ENCODE data around the gene COL26A1. TPM values are rescaled to one million over a fixed set of nuclear protein-coding genes. Genes with fewer than 3 reads are reported as not detected.

COL26A1 gene
- total RNA-seq, 1 experiment from 2014 or later, result 42.6 TPM

DNA sequence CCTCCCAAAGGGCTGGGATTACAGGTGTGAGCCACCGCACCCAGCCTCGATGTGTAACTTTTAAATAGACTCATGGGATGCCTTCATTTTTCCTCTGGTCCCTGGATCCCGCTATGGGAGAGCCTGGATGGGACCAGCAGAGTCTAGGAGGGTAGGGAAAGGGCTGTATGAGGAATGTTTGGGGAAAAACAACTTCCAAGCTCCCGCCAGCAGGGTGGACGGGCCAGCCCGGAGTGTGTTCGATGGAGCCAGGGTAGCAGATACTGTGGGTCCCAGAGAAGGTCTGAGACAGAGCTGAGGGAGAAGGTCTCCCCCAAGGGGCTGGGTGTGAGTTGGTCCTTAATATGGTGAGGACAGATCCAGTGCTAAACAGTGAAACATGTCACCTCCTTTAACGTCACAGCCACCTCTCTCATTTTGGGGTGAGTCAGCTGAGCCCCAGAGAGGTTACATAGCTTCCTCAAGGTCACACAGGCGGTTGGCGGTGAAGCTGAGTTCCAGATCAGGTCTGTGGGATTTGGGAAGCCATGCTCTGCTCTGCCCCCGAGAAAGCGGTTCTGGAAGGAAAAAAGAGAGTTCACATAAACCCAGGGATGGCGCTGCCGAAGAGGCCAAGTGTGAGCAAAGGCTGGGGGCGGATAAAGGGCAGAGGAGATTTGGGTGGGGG is 200.0 kb downstream of the COL26A1 start:
- Histone ChIP-seq H3K4me2 (ENCODE audit: insufficient read depth, insufficient read length, low read length) (no peak overlapping the region), H3K56ac (ENCODE audit: insufficient read length, low read depth, low read length) (no peak overlapping the region), H2BK20ac (ENCODE audit: low read depth, low read length, poor library complexity, severe bottlenecking) (no peak overlapping the region), H3K79me1 (ENCODE audit: insufficient read depth, low read depth, low read length, poor library complexity, severe bottlenecking) (no peaks in the 10 kb centered on the region), H3T11ph (ENCODE audit: low read length) (no peak overlapping the region), H3K23ac (ENCODE audit: insufficient read length, low read depth, low read length) (no peak overlapping the region), H3K79me2 (ENCODE audit: insufficient read depth, low read length) (no peaks in the 10 kb centered on the region), H2AFZ (ENCODE audit: low read length) (no peak overlapping the region), H2BK5ac (ENCODE audit: insufficient read length, low read length) (no peak overlapping the region), H3K9ac (ENCODE audit: extremely low read depth, insufficient read length, low read length) (no peak overlapping the region), H3K14ac (ENCODE audit: insufficient read depth, low read length) (no peak overlapping the region), H3K4me1 (ENCODE audit: insufficient read depth, low read length) (peaks cover 2% of the 10 kb centered on the region; the same call in 1 of the 2 replicates), H3K18ac (ENCODE audit: insufficient read length, low read depth, low read length) (no peak overlapping the region), H3K23me2 (ENCODE audit: insufficient read length, low read depth, low read length, poor library complexity, severe bottlenecking) (no peaks in the 10 kb centered on the region), H4K20me1 (ENCODE audit: control insufficient read depth, insufficient read depth, insufficient read length) (no peaks in the 10 kb centered on the region), H3K9me3 (ENCODE audit: control insufficient read depth, low read depth, low read length) (no peaks in the 10 kb centered on the region), H4K5ac (ENCODE audit: insufficient read length, low read depth, low read length) (no peak overlapping the region), H3K27ac (ENCODE audit: insufficient read length, low read depth, low read length) (no peak overlapping the region), H2AK5ac (ENCODE audit: insufficient read length, low read length) (no peak overlapping the region), H3K27me3 (ENCODE audit: insufficient read depth, low read length) (no peaks in the 10 kb centered on the region), H4K8ac (replicated peaks; ENCODE audit: insufficient read length, low read depth, low read length) (no peak overlapping the region), H2BK120ac (ENCODE audit: low read depth, low read length, poor library complexity, severe bottlenecking) (no peak overlapping the region), H2BK15ac (ENCODE audit: low read depth, low read length) (no peak overlapping the region), H3K4ac (ENCODE audit: low read depth, low read length) (no peak overlapping the region), H2BK12ac (ENCODE audit: insufficient read length, low read depth, low read length) (no peak overlapping the region), H4K91ac (ENCODE audit: insufficient read length, low read depth, low read length) (no peak overlapping the region)
- H3K27ac Mint-ChIP-seq, result peak overlapping the region; percentile 18 to 72 (median 64); a peak in 2 of 7 replicates
- H3K9me3 Mint-ChIP-seq, result peaks cover 0 to 4% of the 10 kb centered on the region in 2 experiments; a peak in 1 of 5 replicates
- peaks cover 2% of the 10 kb centered on the region for H3K27me3 Mint-ChIP-seq (ENCODE audit: low read depth)
- no CpG with 5 or more reads among the region's 15 CpGs for WGBS (ENCODE audit: extremely low coverage, insufficient read length, low lambda C conversion rate)
- H3K36me3 Mint-ChIP-seq (ENCODE audit: insufficient read depth in 1 of 3, low read depth in 3 of 3), result peaks cover 0 to 4% (median 0%) of the 10 kb centered on the region in 3 experiments; a peak in 1 of 7 replicates
- H3K4me1 Mint-ChIP-seq, result peaks cover 21 to 39% of the 10 kb centered on the region in 2 experiments
- TF ChIP-seq, protein P1, sequence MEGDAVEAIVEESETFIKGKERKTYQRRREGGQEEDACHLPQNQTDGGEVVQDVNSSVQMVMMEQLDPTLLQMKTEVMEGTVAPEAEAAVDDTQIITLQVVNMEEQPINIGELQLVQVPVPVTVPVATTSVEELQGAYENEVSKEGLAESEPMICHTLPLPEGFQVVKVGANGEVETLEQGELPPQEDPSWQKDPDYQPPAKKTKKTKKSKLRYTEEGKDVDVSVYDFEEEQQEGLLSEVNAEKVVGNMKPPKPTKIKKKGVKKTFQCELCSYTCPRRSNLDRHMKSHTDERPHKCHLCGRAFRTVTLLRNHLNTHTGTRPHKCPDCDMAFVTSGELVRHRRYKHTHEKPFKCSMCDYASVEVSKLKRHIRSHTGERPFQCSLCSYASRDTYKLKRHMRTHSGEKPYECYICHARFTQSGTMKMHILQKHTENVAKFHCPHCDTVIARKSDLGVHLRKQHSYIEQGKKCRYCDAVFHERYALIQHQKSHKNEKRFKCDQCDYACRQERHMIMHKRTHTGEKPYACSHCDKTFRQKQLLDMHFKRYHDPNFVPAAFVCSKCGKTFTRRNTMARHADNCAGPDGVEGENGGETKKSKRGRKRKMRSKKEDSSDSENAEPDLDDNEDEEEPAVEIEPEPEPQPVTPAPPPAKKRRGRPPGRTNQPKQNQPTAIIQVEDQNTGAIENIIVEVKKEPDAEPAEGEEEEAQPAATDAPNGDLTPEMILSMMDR (conservative IDR thresholded peaks at IDR 0.05), result peak; percentile 39; the same call in 2 of the 3 replicates
- peak; percentile 39 for DNase-seq
- no peak overlapping the region for H3K4me3 Mint-ChIP-seq
